Naive thymus-derived CD8-positive, alpha-beta T cell (primary cell): ENCODE measurements around the gene NOS2. TPM values are rescaled to one million over a fixed set of nuclear protein-coding genes. Genes with fewer than 3 reads are reported as not detected.

Experiments
- ATAC-seq, 2 donors: fragments of 150-1000 bp; cut with Tn5 transposase in 1 of 2; sonication (Bioruptor Pico), chemical (Tn5 transposase) in 1 of 2; 1 replicate in 1 of 2; 2 replicates in 1 of 2; pipeline ENCODE4 v1.10.0; 2021; ENCODE audit warnings: mild to moderate bottlenecking in 2 of 2, moderate library complexity in 2 of 2
- POLR2A ChIA-PET: fragments of 350-600 bp; sonication (Branson Sonifier 250); formaldehyde crosslinking; loops from one replicate; lab custom pipeline; 2021; ENCODE audit warnings: antibody characterized with exemption; lab: Charles Lee
- DNase-seq, 10 donors: peaks; one replicate each; pipeline versions ENCODE4 v3.0.0 to v3.0.0-alpha.2; 2020 to 2022
- H3K27ac Mint-ChIP-seq, 10 donors: one replicate each; pipeline ENCODE4 v1.8.0; 2020 to 2022; ENCODE audit warnings: mild to moderate bottlenecking in 10 of 10, mixed read lengths in 10 of 10, moderate library complexity in 4 of 10, inconsistent platforms in 1 of 10
- H3K27me3 Mint-ChIP-seq, 5 donors: one replicate each; pipeline ENCODE4 v1.8.0; 2021 to 2022; ENCODE audit warnings: mixed read lengths in 5 of 5
- H3K36me3 Mint-ChIP-seq, 3 donors: one replicate each; pipeline ENCODE4 v1.8.0; 2020 to 2022; ENCODE audit warnings: mixed read lengths in 3 of 3, mild to moderate bottlenecking in 2 of 3, inconsistent platforms in 1 of 3
- H3K4me1 Mint-ChIP-seq, 4 donors: one replicate each; pipeline ENCODE4 v1.8.0; 2021 to 2022; ENCODE audit warnings: mixed read lengths in 4 of 4
- H3K4me3 Mint-ChIP-seq, 10 donors: one replicate each; pipeline ENCODE4 v1.8.0; 2020 to 2022; ENCODE audit warnings: mild to moderate bottlenecking in 10 of 10, mixed read lengths in 10 of 10, moderate library complexity in 6 of 10, inconsistent platforms in 1 of 10
- H3K9me3 Mint-ChIP-seq, 9 donors: one replicate each; pipeline ENCODE4 v1.8.0; 2020 to 2022; ENCODE audit warnings: mixed read lengths in 9 of 9, mild to moderate bottlenecking in 3 of 9, inconsistent platforms in 1 of 9, moderate library complexity in 1 of 9
- polyA plus RNA-seq, 3 donors: library from polyadenylated mRNA; unstranded; fragments of 300-500 nt; fragmentation: Illumina TruSeq; gene quantifications; one replicate each; pipeline ENCODE4 v1.2.3, GENCODE V29; 2021
- total RNA-seq, 8 experiments: library from RNA in 2 of 8; stranded (reverse) in 2 of 8; gene quantifications; one replicate each; pipeline ENCODE4 v1.2.3 and lab custom pipeline; 2021 to 2026

NOS2 gene
- total and polyA plus RNA-seq, 5 experiments from 2014 or later: 0.23 to 0.42 (median 0.41) TPM; not detected in 2

- peaks cover 2 to 20% (median 10%) of the 10 kb centered on the region in 5 donors for H3K27me3 Mint-ChIP-seq
- H3K36me3 Mint-ChIP-seq: no peaks in the 10 kb centered on the region
- ATAC-seq: no peak
- DNase-seq: no peak
- POLR2A ChIA-PET: interaction anchor here (1.0 kb wide), 1 partner anchor 91 kb away, joined by 4 read pairs; the partner anchor contains the start of gene LYRM9
- peaks cover 7 to 15% (median 12%) of the 10 kb centered on the region in 4 donors for H3K4me1 Mint-ChIP-seq
- H3K27ac Mint-ChIP-seq: no peak overlapping the region
- H3K9me3 Mint-ChIP-seq: no peaks in the 10 kb centered on the region
- H3K4me3 Mint-ChIP-seq: no peak overlapping the region
These were observed 1.7 kb upstream of the NOS2 start for GRCh38 chr17:27802033-27802432.

DNA sequence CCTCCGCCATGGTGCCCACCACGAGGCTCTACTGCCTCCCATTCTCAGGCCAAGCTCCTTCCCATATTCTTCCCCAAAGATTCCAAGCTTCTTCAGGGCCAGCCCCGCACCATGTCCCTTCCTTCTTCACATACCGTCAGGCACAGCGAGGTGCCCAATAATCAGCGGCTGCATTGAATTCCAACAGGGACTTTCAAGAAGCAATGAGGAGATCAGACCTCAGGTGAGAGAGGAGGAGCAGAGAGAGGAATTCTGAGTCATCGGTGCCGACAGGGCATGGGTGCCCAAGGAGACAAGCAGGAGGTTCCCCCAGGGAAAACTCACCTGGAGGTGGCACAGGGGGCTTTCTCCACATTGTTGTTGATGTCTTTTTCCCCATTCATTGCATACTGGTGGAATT lies 2.0 kb downstream of the NOS2 start:
- H3K4me3 Mint-ChIP-seq: no peak overlapping the region
- no peaks in the 10 kb centered on the region for H3K36me3 Mint-ChIP-seq
- H3K4me1 Mint-ChIP-seq: peaks cover 4 to 13% (median 8%) of the 10 kb centered on the region in 4 donors
- H3K27ac Mint-ChIP-seq: no peak overlapping the region
- no peaks in the 10 kb centered on the region for H3K9me3 Mint-ChIP-seq
- DNase-seq: no peak
- POLR2A ChIA-PET: no interaction called here
- peaks cover 18 to 56% (median 38%) of the 10 kb centered on the region in 5 donors for H3K27me3 Mint-ChIP-seq
- no peak for ATAC-seq

- no peak for ATAC-seq
- no peak for DNase-seq
- Mint-ChIP-seq H3K9me3 (no peaks in the 10 kb centered on the region), H3K27ac (no peak overlapping the region), H3K4me1 (peaks cover 4 to 13% (median 8%) of the 10 kb centered on the region in 4 donors), H3K27me3 (peaks cover 18 to 56% (median 38%) of the 10 kb centered on the region in 5 donors), H3K36me3 (no peaks in the 10 kb centered on the region), H3K4me3 (no peak overlapping the region)
- POLR2A ChIA-PET: no interaction called here
These were observed 2.8 kb downstream of the NOS2 start for GRCh38 chr17:27797390-27798091.

- Mint-ChIP-seq H3K27me3 (peaks cover 22 to 84% (median 53%) of the 10 kb centered on the region in 5 donors), H3K36me3 (peaks cover 0 to 1% (median 0%) of the 10 kb centered on the region in 3 donors), H3K4me1 (peaks cover 4 to 13% (median 8%) of the 10 kb centered on the region in 4 donors), H3K9me3 (no peaks in the 10 kb centered on the region), H3K27ac (no peak overlapping the region), H3K4me3 (peak overlapping the region; percentile 8 to 82 (median 62))
- POLR2A ChIA-PET: no interaction called here
- ATAC-seq (no peak), DNase-seq (no peak)
These were observed 6.3 kb downstream of the NOS2 start for GRCh38 chr17:27793906-27794569.

GRCh38 chr17:27793168-27793905 lies 7.0 kb downstream of the NOS2 start:
- no peaks in the 10 kb centered on the region for H3K9me3 Mint-ChIP-seq
- POLR2A ChIA-PET: no interaction called here
- peaks cover 4 to 13% (median 8%) of the 10 kb centered on the region in 4 donors for H3K4me1 Mint-ChIP-seq
- H3K27ac Mint-ChIP-seq: no peak overlapping the region
- DNase-seq (peak in 4 of 10 donors; percentile 2 to 21 (median 8)), ATAC-seq (peak; percentile 61 to 83)
- H3K4me3 Mint-ChIP-seq: peak overlapping the region; percentile 8 to 82 (median 62)
- peaks cover 0 to 1% (median 0%) of the 10 kb centered on the region in 3 donors for H3K36me3 Mint-ChIP-seq
- H3K27me3 Mint-ChIP-seq: peaks cover 22 to 84% (median 54%) of the 10 kb centered on the region in 5 donors

DNA sequence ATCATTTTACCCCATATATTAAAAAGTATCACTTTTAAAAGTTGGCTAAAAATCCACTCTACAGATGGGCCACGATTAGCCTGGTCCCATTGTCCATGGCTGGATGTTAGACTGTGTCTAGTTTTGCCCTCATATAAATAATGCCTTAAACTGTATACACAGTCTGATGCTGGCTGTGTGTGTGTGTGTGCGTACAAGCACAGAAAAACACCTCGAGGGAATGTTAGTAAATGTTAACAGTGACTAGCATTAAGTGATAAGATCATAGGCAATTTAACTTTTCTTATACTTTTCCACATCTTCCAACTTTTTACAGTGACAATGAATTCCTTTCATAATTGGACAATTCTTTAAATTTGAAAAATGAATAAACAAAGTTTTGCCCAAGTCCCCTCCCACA lies 8.2 kb downstream of the NOS2 start:
- no peak overlapping the region for H3K27ac Mint-ChIP-seq

GRCh38 chr17:27788919-27789318 lies 11.4 kb downstream of the NOS2 start:
- POLR2A ChIA-PET: no interaction called here
- Mint-ChIP-seq H3K36me3 (peaks cover 0 to 1% (median 0%) of the 10 kb centered on the region in 3 donors), H3K4me1 (peaks cover 2 to 3% (median 3%) of the 10 kb centered on the region in 4 donors), H3K27me3 (peaks cover 6 to 60% (median 27%) of the 10 kb centered on the region in 5 donors), H3K27ac (peak overlapping the region in 1 of 10 donors; percentile 60), H3K9me3 (no peaks in the 10 kb centered on the region), H3K4me3 (no peak overlapping the region)
- no peak for DNase-seq
- ATAC-seq: no peak

More for the DNA sequence above, 8.2 kb downstream of the NOS2 start:
- DNase-seq (no peak), ATAC-seq (no peak)
- Mint-ChIP-seq H3K9me3 (no peaks in the 10 kb centered on the region), H3K4me1 (peaks cover 4 to 13% (median 8%) of the 10 kb centered on the region in 4 donors), H3K27me3 (peaks cover 21 to 90% (median 51%) of the 10 kb centered on the region in 5 donors), H3K4me3 (no peak overlapping the region), H3K36me3 (peaks cover 0 to 1% (median 0%) of the 10 kb centered on the region in 3 donors)
- POLR2A ChIA-PET: no interaction called here

DNA sequence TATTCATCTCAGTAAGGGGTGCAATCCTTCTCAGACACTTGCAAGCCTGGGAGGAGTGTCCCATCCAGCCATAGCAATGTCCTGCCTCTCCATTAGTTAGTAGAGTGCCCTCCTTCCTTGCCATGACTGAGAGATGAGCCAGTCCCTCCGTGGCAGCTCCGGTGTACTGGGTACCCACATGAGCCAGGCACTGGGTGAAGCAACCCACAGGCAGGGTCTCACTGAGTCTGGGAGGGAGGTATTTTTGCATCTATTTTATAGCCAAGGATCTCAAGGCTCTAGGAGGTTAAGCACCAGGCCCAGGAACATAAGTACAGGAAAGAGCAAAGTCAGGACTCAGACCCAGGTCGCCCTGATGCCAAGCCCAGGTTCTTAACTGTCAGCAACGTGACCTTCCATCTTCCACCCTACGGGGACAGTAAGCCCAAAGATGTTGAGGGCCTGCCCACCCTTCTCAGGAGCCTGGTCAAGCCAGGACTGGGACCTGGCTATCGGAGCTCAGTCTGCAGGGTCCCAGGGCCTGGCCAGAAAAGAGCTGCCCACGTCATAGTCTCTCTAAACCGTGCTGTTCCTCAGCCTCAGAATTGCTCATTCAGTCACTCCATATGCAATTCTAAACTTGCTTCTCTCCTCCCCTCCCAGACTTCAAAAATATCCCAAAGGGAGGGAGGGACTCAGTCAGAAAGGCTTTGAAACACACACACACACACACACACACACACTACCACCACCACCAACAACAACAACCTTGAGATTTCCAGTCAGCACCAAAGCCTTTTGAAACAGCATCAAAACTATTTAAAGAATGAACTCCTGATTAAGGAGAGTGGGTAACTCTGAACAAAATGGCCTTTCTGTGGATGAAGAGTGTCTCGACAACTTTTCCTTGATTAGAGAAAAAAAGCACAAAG lies 16.6 kb downstream of the NOS2 start:
- no peak for ATAC-seq
- no peak overlapping the region for H3K27ac Mint-ChIP-seq
- no peaks in the 10 kb centered on the region for H3K36me3 Mint-ChIP-seq
- H3K4me1 Mint-ChIP-seq: no peaks in the 10 kb centered on the region
- no peak for DNase-seq
- POLR2A ChIA-PET: no interaction called here
- no peak overlapping the region for H3K4me3 Mint-ChIP-seq
- H3K9me3 Mint-ChIP-seq: no peaks in the 10 kb centered on the region
- H3K27me3 Mint-ChIP-seq: peaks cover 0 to 18% (median 3%) of the 10 kb centered on the region in 5 donors

DNA sequence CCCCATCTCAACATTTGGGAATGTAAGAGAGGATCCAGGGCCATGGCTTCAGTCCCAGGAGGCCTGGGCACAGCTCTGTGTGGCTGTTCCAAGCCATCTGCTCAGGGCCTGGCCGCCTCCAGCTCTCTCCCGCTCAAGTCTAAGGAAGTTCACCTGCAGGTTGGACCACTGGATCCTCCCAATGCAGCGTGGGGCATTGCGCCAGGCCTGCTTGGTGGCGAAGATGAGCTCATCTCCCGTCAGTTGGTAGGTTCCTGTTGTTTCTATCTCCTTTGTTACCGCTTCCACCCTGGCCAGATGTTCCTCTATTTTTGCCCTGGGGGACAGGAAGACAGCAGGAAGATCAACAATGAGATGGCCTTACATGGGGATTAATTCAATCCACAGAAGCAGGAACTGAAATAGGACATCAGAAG lies 17.5 kb downstream of the NOS2 start:
- no peak overlapping the region for H3K27ac Mint-ChIP-seq
- POLR2A ChIA-PET: no interaction called here
- H3K27me3 Mint-ChIP-seq: peaks cover 0 to 9% (median 0%) of the 10 kb centered on the region in 5 donors
- H3K36me3 Mint-ChIP-seq: no peaks in the 10 kb centered on the region
- H3K9me3 Mint-ChIP-seq: no peaks in the 10 kb centered on the region
- no peak for DNase-seq
- no peaks in the 10 kb centered on the region for H3K4me1 Mint-ChIP-seq
- no peak for ATAC-seq
- no peak overlapping the region for H3K4me3 Mint-ChIP-seq

- POLR2A ChIA-PET: no interaction called here
- ATAC-seq (no peak), DNase-seq (no peak)
- H3K4me3 Mint-ChIP-seq: no peak overlapping the region
- no peaks in the 10 kb centered on the region for H3K36me3 Mint-ChIP-seq
- no peaks in the 10 kb centered on the region for H3K9me3 Mint-ChIP-seq
- H3K27me3 Mint-ChIP-seq: no peaks in the 10 kb centered on the region
- no peak overlapping the region for H3K27ac Mint-ChIP-seq
- H3K4me1 Mint-ChIP-seq: no peaks in the 10 kb centered on the region
These were observed 19.4 kb downstream of the NOS2 start for GRCh38 chr17:27780828-27781404.

DNA sequence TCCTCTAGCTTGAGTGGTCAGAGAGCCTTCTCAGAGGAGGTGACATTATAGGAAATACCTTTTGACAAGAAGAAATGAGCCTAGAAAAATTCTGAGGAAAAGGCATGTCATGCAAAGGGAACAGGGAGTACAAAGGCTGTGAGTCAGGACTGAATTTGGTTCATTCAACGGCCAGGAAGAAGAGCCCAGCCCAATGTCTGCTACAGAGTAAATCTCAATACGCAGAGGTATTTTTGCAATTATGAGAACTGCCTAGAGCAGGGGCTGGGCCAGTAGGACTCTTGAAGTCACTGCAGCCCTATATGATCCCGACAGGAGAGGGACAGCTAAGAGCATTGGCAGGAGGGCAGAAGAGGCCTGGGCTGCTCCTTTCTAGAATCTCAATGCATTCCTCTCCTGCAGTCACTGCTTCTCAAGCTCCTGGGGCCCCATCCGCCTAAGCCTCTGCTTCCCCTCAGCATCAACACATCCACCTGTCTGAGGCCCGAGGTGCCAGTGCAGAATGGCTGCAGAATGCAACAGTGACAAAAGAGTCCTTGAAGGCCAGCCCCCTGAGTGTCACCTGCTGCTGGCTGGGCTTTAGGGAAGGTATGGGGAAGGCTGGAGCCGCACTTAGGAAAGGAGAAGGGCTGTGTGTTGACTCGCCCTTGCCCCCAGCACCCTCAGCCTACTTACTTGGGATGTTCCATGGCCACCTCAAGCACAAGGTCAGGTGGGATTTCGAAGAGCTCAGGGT lies 20.1 kb downstream of the NOS2 start:
- no peak for ATAC-seq
- H3K27ac Mint-ChIP-seq: no peak overlapping the region
- H3K9me3 Mint-ChIP-seq: no peaks in the 10 kb centered on the region
- POLR2A ChIA-PET: no interaction called here
- H3K4me3 Mint-ChIP-seq: no peak overlapping the region
- H3K27me3 Mint-ChIP-seq: no peaks in the 10 kb centered on the region
- no peaks in the 10 kb centered on the region for H3K36me3 Mint-ChIP-seq
- no peak for DNase-seq
- H3K4me1 Mint-ChIP-seq: no peaks in the 10 kb centered on the region
